ENCODE results near the gene NHS.

Gene NHS

GRCh38 chrX:17374619-17375366 lies at the start of gene NHS:
NHS (plus strand) TSS chrX:17375200; CDS start chrX:17375758, 558 bp downstream.
- DNase-seq: peak; percentile 5

- DNase-seq: no peak
Observed at GRCh38 chrX:17328837-17329236, 46.2 kb upstream of the NHS start.

GRCh38 chrX:17336377-17336776 lies 38.6 kb upstream of the NHS start:
- no peak for DNase-seq

- DNase-seq: no peak
Observed at GRCh38 chrX:17355976-17356375, 19.0 kb upstream of the NHS start.

GRCh38 chrX:17359500-17359899 lies 15.5 kb upstream of the NHS start:
- DNase-seq: no peak

- peak; percentile 2 for DNase-seq
Observed at GRCh38 chrX:17361620-17362019, 13.4 kb upstream of the NHS start.

- no peak for DNase-seq
Observed at GRCh38 chrX:17368002-17368401, 7.0 kb upstream of the NHS start.

- no peak for DNase-seq
Observed at GRCh38 chrX:17369309-17369708, 5.7 kb upstream of the NHS start.

- DNase-seq: no peak
Observed at GRCh38 chrX:17370191-17370590, 4.8 kb upstream of the NHS start.

- no peak for DNase-seq
Observed at GRCh38 chrX:17372052-17372451, 2.9 kb upstream of the NHS start.

- no peak for DNase-seq
Observed at GRCh38 chrX:17373337-17373736, 1.7 kb upstream of the NHS start.

- DNase-seq: no peak
Observed at GRCh38 chrX:17375367-17375636, 302 bp downstream of the NHS start.

GRCh38 chrX:17375637-17376430 lies 834 bp downstream of the NHS start:
- no peak for DNase-seq

GRCh38 chrX:17376431-17377077 lies 1.6 kb downstream of the NHS start:
- no peak for DNase-seq

- no peak for DNase-seq
Observed at GRCh38 chrX:17377091-17377717, 2.2 kb downstream of the NHS start.

- no peak for DNase-seq
Observed at GRCh38 chrX:17377795-17378194, 2.8 kb downstream of the NHS start.

- no peak for DNase-seq
Observed at GRCh38 chrX:17380221-17380620, 5.2 kb downstream of the NHS start.

- no peak for DNase-seq
Observed at GRCh38 chrX:17390419-17390850, 15.4 kb downstream of the NHS start.

GRCh38 chrX:17395154-17395553 lies 20.2 kb downstream of the NHS start:
- DNase-seq: no peak

GRCh38 chrX:17397074-17397473 lies 22.1 kb downstream of the NHS start:
- no peak for DNase-seq

GRCh38 chrX:17403189-17403691 lies 28.2 kb downstream of the NHS start:
- DNase-seq: no peak

- no peak for DNase-seq
Observed at GRCh38 chrX:17403972-17404371, 29.0 kb downstream of the NHS start.

- DNase-seq: no peak
Observed at GRCh38 chrX:17405225-17405969, 30.4 kb downstream of the NHS start.
